Liver (tissue), 9 donors: Measurements from ENCODE around the gene RBBP7. TPM values are rescaled to one million over a fixed set of nuclear protein-coding genes. Genes with fewer than 3 reads are reported as not detected.

Experiments used
- DNase-seq: peaks from one replicate; pipeline ENCODE4 v3.0.0-alpha.2; 2017; ENCODE audit warnings: low spot score
- H3K27ac ChIP-seq, 2 donors: one replicate each; pipeline ENCODE4 v1.7.0; 2013; ENCODE audit warnings: inconsistent platforms in 2 of 2, low read length in 2 of 2, control low read depth in 1 of 2, low read depth in 1 of 2, mild to moderate bottlenecking in 1 of 2
- H3K27me3 ChIP-seq, 4 donors: one replicate each; pipeline versions ENCODE4 v1.6.1 to v1.7.0; 2013; ENCODE audit warnings: low read length in 3 of 4, inconsistent platforms in 1 of 4, mild to moderate bottlenecking in 1 of 4, moderate library complexity in 1 of 4; ENCODE audit not compliant: control insufficient read depth in 4 of 4, insufficient read depth in 4 of 4
- H3K36me3 ChIP-seq, 4 donors: one replicate each; pipeline versions ENCODE4 v1.6.1 to v1.7.0; 2013; ENCODE audit warnings: low read length in 3 of 4, mild to moderate bottlenecking in 3 of 4, low read depth in 1 of 4, moderate library complexity in 1 of 4; ENCODE audit not compliant: control insufficient read depth in 4 of 4, insufficient read depth in 3 of 4
- H3K4me1 ChIP-seq, 4 donors: one replicate each; pipeline versions ENCODE4 v1.6.1 to v1.7.0; 2013; ENCODE audit warnings: low read length in 3 of 4, mild to moderate bottlenecking in 3 of 4, moderate library complexity in 1 of 4; ENCODE audit not compliant: control insufficient read depth in 4 of 4, insufficient read depth in 4 of 4
- H3K4me3 ChIP-seq, 3 donors: one replicate each; pipeline versions ENCODE4 v1.6.1 to v1.7.0; 2013; ENCODE audit warnings: low read length in 3 of 3, control low read depth in 1 of 3, low read depth in 1 of 3, mild to moderate bottlenecking in 1 of 3
- H3K9ac ChIP-seq, 2 donors: one replicate each; pipeline ENCODE4 v1.7.0; 2013; ENCODE audit warnings: low read length in 2 of 2, mild to moderate bottlenecking in 2 of 2, moderate library complexity in 2 of 2, control low read depth in 1 of 2, low read depth in 1 of 2
- H3K9me3 ChIP-seq, 4 donors: one replicate each; pipeline versions ENCODE4 v1.6.1 to v1.7.0; 2013; ENCODE audit warnings: low read length in 3 of 4; ENCODE audit not compliant: control insufficient read depth in 4 of 4
- ATF3 ChIP-seq: IDR thresholded peaks from 2 replicates; pipeline ENCODE4 v1.6.1; 2016; ENCODE audit warnings: antibody characterized with exemption
- CTCF ChIP-seq: fragments of 150-350 bp; IDR thresholded peaks from 2 replicates; pipeline ENCODE4 v1.5.1; 2017; ENCODE audit warnings: improper control_type of control experiment, low read depth, low read length; ENCODE audit not compliant: missing input control
- EGR1 ChIP-seq, 2 donors: IDR thresholded peaks; 2 replicates each; pipeline ENCODE4 v1.6.1; 2016 to 2018; ENCODE audit warnings: antibody characterized with exemption in 2 of 2, low read depth in 2 of 2
- FOXA1 ChIP-seq: IDR thresholded peaks from 2 replicates; pipeline ENCODE4 v1.6.1; 2016; ENCODE audit warnings: antibody characterized with exemption
- FOXA2 ChIP-seq: IDR thresholded peaks from 2 replicates; pipeline ENCODE4 v1.6.1; 2016; ENCODE audit warnings: antibody characterized with exemption
- GABPA ChIP-seq, 2 donors: IDR thresholded peaks in 1 of 2; conservative IDR thresholded peaks in 1 of 2; 2 replicates each; pipeline ENCODE4 v1.6.1; 2016; ENCODE audit warnings: antibody characterized with exemption in 2 of 2, mild to moderate bottlenecking in 1 of 2, moderate library complexity in 1 of 2
- HNF4A ChIP-seq, 2 donors: conservative IDR thresholded peaks; 2 replicates each; pipeline ENCODE4 v1.6.1; 2016; ENCODE audit warnings: antibody characterized with exemption in 2 of 2, mild to moderate bottlenecking in 2 of 2
- HNF4G ChIP-seq: IDR thresholded peaks from 2 replicates; pipeline ENCODE4 v1.6.1; 2016; ENCODE audit warnings: antibody characterized with exemption
- JUND ChIP-seq, 2 donors: IDR thresholded peaks; 2 replicates each; pipeline ENCODE4 v1.6.1; 2016; ENCODE audit warnings: antibody characterized with exemption in 2 of 2
- MAX ChIP-seq: IDR thresholded peaks from 2 replicates; pipeline ENCODE4 v1.6.1; 2016; ENCODE audit warnings: antibody characterized with exemption
- NR2F2 ChIP-seq: IDR thresholded peaks from 2 replicates; pipeline ENCODE4 v1.6.1; 2016; ENCODE audit warnings: antibody characterized with exemption
- RAD21 ChIP-seq, 2 donors: IDR thresholded peaks; 2 replicates each; pipeline ENCODE4 v1.6.1; 2016; ENCODE audit warnings: antibody characterized with exemption in 2 of 2, mild to moderate bottlenecking in 2 of 2
- REST ChIP-seq: IDR thresholded peaks from 2 replicates; pipeline ENCODE4 v1.6.1; 2016; ENCODE audit warnings: antibody characterized with exemption, mild to moderate bottlenecking
- RXRA ChIP-seq, 2 donors: IDR thresholded peaks; 2 replicates each; pipeline ENCODE4 v1.6.1; 2017 to 2018; ENCODE audit warnings: antibody characterized with exemption in 2 of 2, mild to moderate bottlenecking in 1 of 2
- SP1 ChIP-seq: IDR thresholded peaks from 2 replicates; pipeline ENCODE4 v1.6.1; 2018; ENCODE audit warnings: antibody characterized with exemption, mild to moderate bottlenecking
- TAF1 ChIP-seq: conservative IDR thresholded peaks from 2 replicates; pipeline ENCODE4 v1.6.1; 2016; ENCODE audit warnings: antibody characterized with exemption, mild to moderate bottlenecking
- YY1 ChIP-seq: IDR thresholded peaks from 2 replicates; pipeline ENCODE4 v1.6.1; 2016; ENCODE audit warnings: antibody characterized with exemption, mild to moderate bottlenecking
- ZBTB33 ChIP-seq: IDR thresholded peaks from 2 replicates; pipeline ENCODE4 v1.6.1; 2016; ENCODE audit warnings: antibody characterized with exemption
- WGBS: extraction: QIAGEN DNeasy Blood & Tissue Kit; methylation state at CpG from one replicate; pipeline ENCODE4 v1.1.7; 2013; 5-methylcytosine and 5-hydroxymethylcytosine counted together
- polyA plus RNA-seq, 2 donors: library from polyadenylated mRNA; stranded (reverse) in 1 of 2; unstranded in 1 of 2; fragments of 200-250 nt in 1 of 2; fragments of >200 nt in 1 of 2; fragmentation: Nextera tagmentation in 1 of 2; extraction: Ambion mirVana in 1 of 2; gene quantifications; one replicate each; pipeline versions ENCODE4 v1.2.1 to v1.2.3, GENCODE V29; 2013 to 2015
- total RNA-seq, 2 donors: library from RNA; depleted of rRNA; stranded (reverse); fragments of >200 nt; gene quantifications; one replicate each; pipeline ENCODE4 v1.2.3, GENCODE V29; 2014
- donor health status: healthy.
- donor health status: healthy.
- donor health status: healthy.
- donor health status: healthy.
- donor health status: healthy.

RBBP7 gene
- total and polyA plus RNA-seq, 4 donors: 32.5 to 77.9 (median 35.5) TPM

- Histone ChIP-seq H3K9ac (no peak overlapping the region), H3K4me3 (no peak overlapping the region), H3K36me3 (peaks cover 0 to 37% (median 8%) of the 10 kb centered on the region in 4 donors), H3K9me3 (no peaks in the 10 kb centered on the region), H3K4me1 (peaks cover 3 to 11% (median 9%) of the 10 kb centered on the region in 4 donors), H3K27me3 (no peaks in the 10 kb centered on the region), H3K27ac (peak overlapping the region in 1 of 2 donors; percentile 61)
- no peak for DNase-seq
- TF ChIP-seq FOXA2 (no peak), REST (no peak), MAX (no peak), ZBTB33 (no peak), FOXA1 (no peak)
- 87% methylated on average over 5 of the region's 5 CpGs for WGBS
Observed at GRCh38 chrX:16839219-16839851, 30.8 kb downstream of the RBBP7 start.

GRCh38 chrX:16838202-16839066 is 31.7 kb downstream of the RBBP7 start:
- Histone ChIP-seq H3K9me3 (no peaks in the 10 kb centered on the region), H3K36me3 (peaks cover 0 to 42% (median 8%) of the 10 kb centered on the region in 4 donors), H3K4me3 (no peak overlapping the region), H3K27me3 (no peaks in the 10 kb centered on the region), H3K9ac (no peak overlapping the region), H3K4me1 (peaks cover 3 to 11% (median 9%) of the 10 kb centered on the region in 4 donors), H3K27ac (peak overlapping the region; percentile 40 to 61)
- 50% methylated on average over 11 of the region's 11 CpGs for WGBS
- DNase-seq: no peak
- TF ChIP-seq SP1 (peak; percentile 50), MAX (no peak), YY1 (peak; percentile 21), REST (no peak), EGR1 (IDR thresholded peaks at IDR 0.05; ENCODE audit: low read depth in 2 of 2) (no peak), FOXA1 (no peak), GABPA (IDR thresholded peaks at IDR 0.05 in 1 of 2, conservative IDR thresholded peaks at IDR 0.05 in 1 of 2) (no peak), HNF4G (no peak), HNF4A (conservative IDR thresholded peaks at IDR 0.05) (peak; percentile 45 to 54), ATF3 (no peak), JUND (IDR thresholded peaks at IDR 0.05) (no peak), RAD21 (IDR thresholded peaks at IDR 0.05) (no peak), RXRA (IDR thresholded peaks at IDR 0.05) (peak; percentile 89 to 91), CTCF (no peak), NR2F2 (peak; percentile 41), TAF1 (no peak)
